GM12872 (cell line): Measurements from ENCODE around the gene PNPLA3.

Source experiments
- CTCF ChIP-seq: IDR thresholded peaks from 3 replicates; pipeline ENCODE4 v1.5.1; 2011; ENCODE audit warnings: low read depth, mild to moderate bottlenecking, low read length, moderate library complexity; ENCODE audit not compliant: insufficient read depth

Gene PNPLA3

GRCh38 chr22:43957871-43958270 is 34.3 kb downstream of the PNPLA3 start:
- no peak for TF ChIP-seq CTCF

DNA sequence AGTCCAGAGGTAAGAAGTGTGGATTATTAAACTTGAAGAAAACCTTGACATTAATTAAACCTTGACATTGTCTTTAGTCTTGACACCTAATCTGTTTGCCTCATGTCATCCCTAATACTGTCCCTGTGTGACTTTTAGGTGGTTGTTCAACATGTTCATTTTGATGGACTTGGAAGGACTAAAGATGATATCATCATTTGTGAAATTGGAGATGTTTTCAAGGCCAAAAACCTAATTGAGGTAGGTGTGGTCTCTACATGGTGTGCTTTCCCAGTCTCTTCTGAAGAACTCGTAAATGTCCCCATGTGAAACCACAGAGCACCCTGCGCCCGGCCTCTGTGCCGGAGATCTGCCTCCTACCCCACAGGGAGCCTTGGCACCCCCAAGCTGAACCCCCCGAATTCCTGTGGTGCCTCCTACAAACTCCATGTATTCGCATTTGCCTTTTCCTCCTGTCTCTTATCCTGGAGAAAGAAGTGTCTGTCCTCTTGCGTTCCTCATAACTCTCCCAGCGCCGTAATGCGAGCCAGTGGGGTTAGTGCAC is 40.8 kb downstream of the PNPLA3 start:
- TF ChIP-seq CTCF: no peak

DNA sequence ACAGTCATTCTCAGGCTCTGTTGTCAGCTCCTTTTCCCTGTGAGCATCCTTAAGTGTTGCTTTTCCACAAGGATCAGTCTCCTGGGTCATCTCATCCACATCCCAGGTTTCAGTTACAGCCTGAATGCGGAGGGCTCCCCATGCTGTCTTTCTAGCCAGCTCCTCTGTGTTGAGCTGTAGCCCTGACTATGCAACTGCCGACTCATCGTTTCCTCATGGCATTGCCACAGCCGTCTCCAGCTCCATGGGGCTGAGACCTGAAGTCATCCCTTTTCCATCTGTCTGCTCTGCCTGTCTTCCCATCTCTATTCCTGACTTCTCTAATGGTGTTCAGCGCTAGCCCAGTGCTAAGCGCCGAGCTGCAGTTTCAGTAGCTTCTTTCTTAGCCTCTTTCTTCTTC is 43.5 kb downstream of the PNPLA3 start:
- TF ChIP-seq CTCF: no peak

DNA sequence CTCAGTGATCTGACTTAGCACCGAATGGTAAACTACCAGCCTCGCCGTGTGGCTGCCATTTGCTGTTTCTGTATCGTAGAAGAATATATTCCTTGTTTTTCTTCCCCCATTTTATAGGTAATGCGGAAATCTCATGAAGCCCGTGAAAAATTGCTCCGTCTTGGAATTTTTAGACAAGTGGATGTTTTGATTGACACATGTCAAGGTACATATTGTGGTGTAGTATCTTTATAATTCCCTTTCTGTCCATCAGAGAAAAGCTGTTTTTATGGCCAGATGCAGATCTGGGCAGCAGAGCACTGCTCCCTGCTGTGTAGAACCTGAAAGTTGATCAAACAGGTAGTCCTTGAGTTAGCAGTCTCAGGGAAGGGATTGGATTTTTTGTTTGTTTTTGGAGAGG is 45.0 kb downstream of the PNPLA3 start:
- no peak for TF ChIP-seq CTCF

- TF ChIP-seq CTCF: no peak
These were observed 45.6 kb downstream of the PNPLA3 start for GRCh38 chr22:43969021-43969878.

- no peak for TF ChIP-seq CTCF
These were observed 46.6 kb downstream of the PNPLA3 start for GRCh38 chr22:43969989-43970755.

- TF ChIP-seq CTCF: no peak
These were observed 47.5 kb downstream of the PNPLA3 start for GRCh38 chr22:43971112-43971511.
